Middle frontal gyrus (tissue), 1 donor: ENCODE results near the gene ERFL.
"Not testable (repeated sequence)": the region's sequence is repeated elsewhere in the genome, so short reads cannot be mapped to it uniquely, and the experiment has no call there.

Experiments
- DNase-seq: peaks from one replicate; pipeline ENCODE4 v3.0.0-alpha.2; 2015; ENCODE audit warnings: low spot score; ENCODE audit errors: extremely low spot score

Gene ERFL

GRCh38 chr19:41941410-41942202, 13.4 kb upstream of the ERFL start:
- no peak for DNase-seq

GRCh38 chr19:41940731-41941409, 12.6 kb upstream of the ERFL start:
- DNase-seq = no peak

GRCh38 chr19:41939861-41940730, 11.8 kb upstream of the ERFL start:
- DNase-seq = no peak

- DNase-seq = not testable (repeated sequence)
These were observed 11.0 kb upstream of the ERFL start for GRCh38 chr19:41939209-41939608.

- DNase-seq = no peak
These were observed 9.5 kb upstream of the ERFL start for GRCh38 chr19:41937525-41938468.

- no peak for DNase-seq
These were observed 8.7 kb upstream of the ERFL start for GRCh38 chr19:41936961-41937360.

- DNase-seq = no peak
These were observed 8.2 kb upstream of the ERFL start for GRCh38 chr19:41936416-41936850.

GRCh38 chr19:41935760-41936415, 7.6 kb upstream of the ERFL start:
- no peak for DNase-seq

- DNase-seq = no peak
These were observed 6.7 kb upstream of the ERFL start for GRCh38 chr19:41934849-41935374.

GRCh38 chr19:41933693-41934426, 5.6 kb upstream of the ERFL start:
- no peak for DNase-seq

- DNase-seq = no peak
These were observed 4.6 kb upstream of the ERFL start for GRCh38 chr19:41932720-41933332.

- DNase-seq = no peak
These were observed 4.0 kb upstream of the ERFL start for GRCh38 chr19:41932259-41932719.

- no peak for DNase-seq
These were observed 2.8 kb upstream of the ERFL start for GRCh38 chr19:41930926-41931592.

- no peak for DNase-seq
These were observed 2.1 kb upstream of the ERFL start for GRCh38 chr19:41930322-41930722.

GRCh38 chr19:41929536-41930071, 1.4 kb upstream of the ERFL start:
- no peak for DNase-seq

- DNase-seq = no peak
These were observed 696 bp upstream of the ERFL start for GRCh38 chr19:41928754-41929535.
